Measurements from ENCODE around the gene A1BG. TPM values are rescaled to one million over a fixed set of nuclear protein-coding genes. Genes with fewer than 3 reads are reported as not detected.

The A1BG gene
- total RNA-seq, 2 donors from 2014 or later = 45.5 to 52.6 TPM

GRCh38 chr19:58326914-58327726 lies 26.2 kb downstream of the A1BG start, which contains the start of gene ZSCAN22:
ZSCAN22 (plus strand) TSS chr19:58326994; CDS start chr19:58334803, 7,809 bp downstream.
- H3K27ac ChIP-seq = peak within 1 kb of the TSS; percentile 96 to 98
- H3K27me3 ChIP-seq = no peaks in the 10 kb centered on the region
- no peaks in the 10 kb centered on the region for H3K36me3 ChIP-seq
- H3K4me3 ChIP-seq = peak within 1 kb of the TSS; percentile 78 to 82
- TF ChIP-seq, protein P1, sequence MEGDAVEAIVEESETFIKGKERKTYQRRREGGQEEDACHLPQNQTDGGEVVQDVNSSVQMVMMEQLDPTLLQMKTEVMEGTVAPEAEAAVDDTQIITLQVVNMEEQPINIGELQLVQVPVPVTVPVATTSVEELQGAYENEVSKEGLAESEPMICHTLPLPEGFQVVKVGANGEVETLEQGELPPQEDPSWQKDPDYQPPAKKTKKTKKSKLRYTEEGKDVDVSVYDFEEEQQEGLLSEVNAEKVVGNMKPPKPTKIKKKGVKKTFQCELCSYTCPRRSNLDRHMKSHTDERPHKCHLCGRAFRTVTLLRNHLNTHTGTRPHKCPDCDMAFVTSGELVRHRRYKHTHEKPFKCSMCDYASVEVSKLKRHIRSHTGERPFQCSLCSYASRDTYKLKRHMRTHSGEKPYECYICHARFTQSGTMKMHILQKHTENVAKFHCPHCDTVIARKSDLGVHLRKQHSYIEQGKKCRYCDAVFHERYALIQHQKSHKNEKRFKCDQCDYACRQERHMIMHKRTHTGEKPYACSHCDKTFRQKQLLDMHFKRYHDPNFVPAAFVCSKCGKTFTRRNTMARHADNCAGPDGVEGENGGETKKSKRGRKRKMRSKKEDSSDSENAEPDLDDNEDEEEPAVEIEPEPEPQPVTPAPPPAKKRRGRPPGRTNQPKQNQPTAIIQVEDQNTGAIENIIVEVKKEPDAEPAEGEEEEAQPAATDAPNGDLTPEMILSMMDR (IDR thresholded peaks at IDR 0.05) = no peak
- peaks cover 0 to 30% of the 10 kb centered on the region in 2 donors for H3K4me1 ChIP-seq
- no peaks in the 10 kb centered on the region for H3K9me3 ChIP-seq
- DNase-seq (ENCODE audit: low spot score) = peak; percentile 97

- H3K4me3 ChIP-seq = peak overlapping the region; percentile 78 to 82
Measured at GRCh38 chr19:58326501-58326913, 26.8 kb downstream of the A1BG start.

DNA sequence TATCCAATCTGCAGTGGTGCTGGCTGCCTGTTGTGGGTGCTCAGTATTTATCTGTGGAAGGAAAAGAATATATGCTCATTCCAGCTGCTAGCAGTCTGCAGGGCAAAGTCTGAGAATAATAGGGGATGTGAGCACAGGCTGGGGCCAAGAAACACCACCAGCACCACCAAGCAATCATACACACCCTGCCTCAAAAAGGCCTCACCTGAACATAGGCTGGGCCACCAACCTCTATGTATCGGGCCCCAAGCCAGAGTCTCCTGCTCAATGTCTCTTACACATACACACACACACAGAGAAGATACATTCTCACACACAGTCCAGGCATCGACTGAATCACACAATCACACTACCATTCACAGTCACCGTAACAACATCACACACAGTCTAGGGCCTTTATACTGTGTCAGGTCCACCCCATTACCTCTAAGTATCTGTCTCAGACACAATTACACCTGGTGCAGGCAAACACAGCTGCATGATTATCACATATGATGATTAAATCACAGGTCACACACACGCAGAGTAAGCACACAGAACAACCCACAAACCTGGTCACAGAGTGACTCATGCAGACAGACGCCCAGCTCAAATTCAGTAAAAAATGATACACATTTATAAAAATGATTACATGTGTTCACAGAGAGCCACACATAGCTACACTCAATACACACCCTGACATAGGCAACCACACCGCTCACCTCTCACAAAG lies 27.8 kb downstream of the A1BG start:
- Histone ChIP-seq H3K36me3 (no peaks in the 10 kb centered on the region), H3K27me3 (no peaks in the 10 kb centered on the region), H3K4me1 (peaks cover 0 to 30% of the 10 kb centered on the region in 2 donors), H3K27ac (no peak overlapping the region), H3K4me3 (peak overlapping the region in 1 of 2 donors; percentile 78), H3K9me3 (no peaks in the 10 kb centered on the region)
- no peak for DNase-seq (ENCODE audit: low spot score)
- TF ChIP-seq, protein P1 (IDR thresholded peaks at IDR 0.05) = no peak

More at GRCh38 chr19:58326501-58326913, 26.8 kb downstream of the A1BG start:
- Histone ChIP-seq H3K4me1 (peaks cover 0 to 30% of the 10 kb centered on the region in 2 donors), H3K27ac (peak overlapping the region; percentile 96 to 98), H3K27me3 (no peaks in the 10 kb centered on the region), H3K36me3 (no peaks in the 10 kb centered on the region), H3K9me3 (no peaks in the 10 kb centered on the region)
- no peak for DNase-seq (ENCODE audit: low spot score)
- TF ChIP-seq, protein P1 (IDR thresholded peaks at IDR 0.05) = no peak

- Histone ChIP-seq H3K27me3 (no peaks in the 10 kb centered on the region), H3K9me3 (no peaks in the 10 kb centered on the region), H3K4me1 (no peaks in the 10 kb centered on the region), H3K27ac (no peak overlapping the region), H3K4me3 (no peak overlapping the region), H3K36me3 (peaks cover 10% of the 10 kb centered on the region)
- no peak for DNase-seq (ENCODE audit: low spot score)
- TF ChIP-seq, protein P1 (IDR thresholded peaks at IDR 0.05) = no peak
Measured at GRCh38 chr19:58319241-58319640, 34.1 kb downstream of the A1BG start.

DNA sequence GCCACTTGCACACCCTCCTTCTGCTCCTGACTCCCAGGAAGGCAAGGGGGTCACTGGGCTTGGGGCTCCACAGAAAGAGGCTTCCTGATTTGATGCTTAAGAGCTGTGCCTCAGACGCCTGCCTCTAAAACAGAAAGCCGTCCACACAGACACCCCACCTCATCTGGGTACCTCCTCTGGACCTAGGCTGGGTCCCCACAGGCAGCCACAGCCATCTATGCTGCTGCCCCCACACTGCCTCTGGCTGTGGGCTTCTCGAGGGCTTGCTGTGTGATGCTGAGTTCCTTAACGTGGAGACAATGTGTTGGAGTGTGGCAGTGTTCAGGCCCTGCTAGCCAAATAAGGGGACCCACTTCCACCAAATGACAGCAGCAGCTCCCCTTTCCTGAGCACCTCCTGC lies 35.0 kb downstream of the A1BG start:
- Histone ChIP-seq H3K27me3 (no peaks in the 10 kb centered on the region), H3K4me1 (no peaks in the 10 kb centered on the region), H3K27ac (no peak overlapping the region), H3K4me3 (no peak overlapping the region), H3K36me3 (peaks cover 20% of the 10 kb centered on the region), H3K9me3 (no peaks in the 10 kb centered on the region)
- DNase-seq (ENCODE audit: low spot score) = no peak
- TF ChIP-seq, protein P1 (IDR thresholded peaks at IDR 0.05) = no peak

All from right atrium auricular region (tissue), 2 donors.